NCI-H187 (cell line): Measurements from ENCODE around the gene CACNA1D.
A peak's percentile ranks its signal among the peaks of the same experiment; 100 is the strongest.

Experiments used
- DNase-seq, 2 experiments: peaks; one replicate each; lab custom pipeline; 2025; lab: John Stamatoyannopoulos, UW

The CACNA1D gene

GRCh38 chr3:53787016-53787415 lies 292.6 kb downstream of the CACNA1D start:
- DNase-seq, result no peak

GRCh38 chr3:53788038-53788437 lies 293.6 kb downstream of the CACNA1D start:
- DNase-seq, result no peak

GRCh38 chr3:53789459-53789858 lies 295.0 kb downstream of the CACNA1D start:
- DNase-seq, result no peak

- DNase-seq, result no peak
These were observed 296.1 kb downstream of the CACNA1D start for GRCh38 chr3:53790470-53790869.

GRCh38 chr3:53791317-53791716 lies 296.9 kb downstream of the CACNA1D start:
- DNase-seq, result no peak

- DNase-seq, result peak in 1 of 2 experiments; percentile 26
These were observed 298.5 kb downstream of the CACNA1D start for GRCh38 chr3:53792866-53793265.

- DNase-seq, result no peak
These were observed 300.2 kb downstream of the CACNA1D start for GRCh38 chr3:53794597-53794996.

- DNase-seq, result no peak
These were observed 300.8 kb downstream of the CACNA1D start for GRCh38 chr3:53795176-53795575.

- DNase-seq, result peak; percentile 9 to 38
These were observed 301.6 kb downstream of the CACNA1D start for GRCh38 chr3:53795789-53796560.

GRCh38 chr3:53798144-53798543 lies 303.7 kb downstream of the CACNA1D start:
- no peak for DNase-seq

- DNase-seq, result no peak
These were observed 305.0 kb downstream of the CACNA1D start for GRCh38 chr3:53799338-53799865.

- no peak for DNase-seq
These were observed 305.9 kb downstream of the CACNA1D start for GRCh38 chr3:53800041-53800906.

GRCh38 chr3:53801319-53801718 lies 306.9 kb downstream of the CACNA1D start:
- no peak for DNase-seq

- DNase-seq, result no peak
These were observed 308.0 kb downstream of the CACNA1D start for GRCh38 chr3:53802256-53802880.

GRCh38 chr3:53803124-53803815 lies 308.9 kb downstream of the CACNA1D start:
- no peak for DNase-seq

GRCh38 chr3:53803816-53804695 lies 309.6 kb downstream of the CACNA1D start:
- no peak for DNase-seq

GRCh38 chr3:53804697-53805462 lies 310.5 kb downstream of the CACNA1D start:
- DNase-seq, result no peak

- DNase-seq, result no peak
These were observed 311.2 kb downstream of the CACNA1D start for GRCh38 chr3:53805463-53806159.
